Measurements from ENCODE around the gene IPO13. TPM values are rescaled to one million over a fixed set of nuclear protein-coding genes. Genes with fewer than 3 reads are reported as not detected.

The IPO13 gene
- total RNA-seq, 2 experiments from 2014 or later: 6.3 to 7.4 TPM

DNA sequence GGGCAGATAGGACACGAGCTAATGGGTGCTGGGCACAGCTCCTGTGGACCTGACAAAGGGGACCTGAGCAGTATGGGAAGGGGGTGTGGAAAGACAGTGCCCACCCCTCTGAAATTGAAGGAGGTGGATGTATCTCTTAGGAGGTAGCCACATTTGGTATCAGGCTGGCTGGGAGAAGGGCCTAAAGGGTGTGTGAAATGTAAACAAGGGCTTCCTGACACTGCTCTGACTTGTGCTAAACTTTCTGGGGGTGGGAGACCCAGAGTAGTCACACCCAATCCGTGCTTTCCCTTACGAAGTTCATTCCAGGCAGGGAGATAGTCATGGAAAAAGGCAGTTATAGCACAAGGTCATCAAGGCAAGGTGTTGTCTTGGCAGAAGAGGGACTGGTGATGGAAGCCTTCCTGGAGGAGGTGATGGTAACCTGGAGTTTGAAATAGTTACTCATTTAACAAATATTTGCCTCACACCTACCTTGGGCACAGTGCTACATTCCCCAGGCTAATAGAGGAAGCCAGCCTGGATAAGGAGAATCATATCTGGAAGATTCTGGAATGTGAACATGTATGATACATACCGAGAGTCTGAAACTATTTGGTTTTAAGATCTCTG is 39.3 kb downstream of the IPO13 start:
- Histone ChIP-seq H3K4me1 (ENCODE audit: insufficient read depth, low read length) (peaks cover 4% of the 10 kb centered on the region), H3K27ac (ENCODE audit: low read depth in 1 of 2, low read length in 2 of 2) (no peak overlapping the region), H3K9me3 (ENCODE audit: control insufficient read depth in 1 of 2, insufficient read depth in 1 of 2, low read length in 2 of 2) (no peaks in the 10 kb centered on the region), H3K27me3 (ENCODE audit: control insufficient read depth in 1 of 2, insufficient read depth in 2 of 2, low read length in 2 of 2) (no peaks in the 10 kb centered on the region), H3K36me3 (ENCODE audit: insufficient read depth, low read length) (no peaks in the 10 kb centered on the region), H3K4me3 (ENCODE audit: low read length) (no peak overlapping the region)
- DNase-seq: no peak
- Mint-ChIP-seq H3K27ac (no peak overlapping the region), H3K36me3 (ENCODE audit: low read depth) (no peaks in the 10 kb centered on the region), H3K4me1 (ENCODE audit: low read depth) (no peaks in the 10 kb centered on the region), H3K9me3 (no peaks in the 10 kb centered on the region), H3K4me3 (no peak overlapping the region), H3K27me3 (no peaks in the 10 kb centered on the region)
- CTCF ChIA-PET: no interaction called here
- ATAC-seq (ENCODE audit: poor library complexity): no peak
- POLR2A ChIA-PET: no interaction called here
- TF ChIP-seq, protein P1, sequence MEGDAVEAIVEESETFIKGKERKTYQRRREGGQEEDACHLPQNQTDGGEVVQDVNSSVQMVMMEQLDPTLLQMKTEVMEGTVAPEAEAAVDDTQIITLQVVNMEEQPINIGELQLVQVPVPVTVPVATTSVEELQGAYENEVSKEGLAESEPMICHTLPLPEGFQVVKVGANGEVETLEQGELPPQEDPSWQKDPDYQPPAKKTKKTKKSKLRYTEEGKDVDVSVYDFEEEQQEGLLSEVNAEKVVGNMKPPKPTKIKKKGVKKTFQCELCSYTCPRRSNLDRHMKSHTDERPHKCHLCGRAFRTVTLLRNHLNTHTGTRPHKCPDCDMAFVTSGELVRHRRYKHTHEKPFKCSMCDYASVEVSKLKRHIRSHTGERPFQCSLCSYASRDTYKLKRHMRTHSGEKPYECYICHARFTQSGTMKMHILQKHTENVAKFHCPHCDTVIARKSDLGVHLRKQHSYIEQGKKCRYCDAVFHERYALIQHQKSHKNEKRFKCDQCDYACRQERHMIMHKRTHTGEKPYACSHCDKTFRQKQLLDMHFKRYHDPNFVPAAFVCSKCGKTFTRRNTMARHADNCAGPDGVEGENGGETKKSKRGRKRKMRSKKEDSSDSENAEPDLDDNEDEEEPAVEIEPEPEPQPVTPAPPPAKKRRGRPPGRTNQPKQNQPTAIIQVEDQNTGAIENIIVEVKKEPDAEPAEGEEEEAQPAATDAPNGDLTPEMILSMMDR (IDR thresholded peaks at IDR 0.05): no peak
- intact Hi-C loops (cut with DNase I, micrococcal nuclease): no loop called here

- intact Hi-C loops (cut with DNase I, micrococcal nuclease): no loop called here
- H3K4me3 ChIP-seq (ENCODE audit: low read length): no peak overlapping the region
- TF ChIP-seq, protein P1 (IDR thresholded peaks at IDR 0.05): no peak
- DNase-seq: no peak
- H3K4me1 Mint-ChIP-seq (ENCODE audit: low read depth): peaks cover 5% of the 10 kb centered on the region
- H3K9me3 ChIP-seq (ENCODE audit: control insufficient read depth in 1 of 2, insufficient read depth in 1 of 2, low read length in 2 of 2): no peaks in the 10 kb centered on the region
- peaks cover 8% of the 10 kb centered on the region for H3K4me1 ChIP-seq (ENCODE audit: insufficient read depth, low read length)
- no peaks in the 10 kb centered on the region for H3K36me3 ChIP-seq (ENCODE audit: insufficient read depth, low read length)
- H3K27me3 ChIP-seq (ENCODE audit: control insufficient read depth in 1 of 2, insufficient read depth in 2 of 2, low read length in 2 of 2): no peaks in the 10 kb centered on the region
- ATAC-seq (ENCODE audit: poor library complexity): no peak
- CTCF ChIA-PET: no interaction called here
- POLR2A ChIA-PET: interaction anchor here (1.2 kb wide), 1 partner anchor 11 kb away, joined by 5 read pairs; the partner anchor contains the start of gene ATP6V0B
- no peaks in the 10 kb centered on the region for H3K9me3 Mint-ChIP-seq
- no peaks in the 10 kb centered on the region for H3K27me3 Mint-ChIP-seq
- H3K27ac Mint-ChIP-seq: no peak overlapping the region
- H3K4me3 Mint-ChIP-seq: peak overlapping the region; percentile 7
- no peak overlapping the region for H3K27ac ChIP-seq (ENCODE audit: low read depth in 1 of 2, low read length in 2 of 2)
- H3K36me3 Mint-ChIP-seq (ENCODE audit: low read depth): no peaks in the 10 kb centered on the region
Observed at GRCh38 chr1:43986712-43987111, 40.0 kb downstream of the IPO13 start.

DNA sequence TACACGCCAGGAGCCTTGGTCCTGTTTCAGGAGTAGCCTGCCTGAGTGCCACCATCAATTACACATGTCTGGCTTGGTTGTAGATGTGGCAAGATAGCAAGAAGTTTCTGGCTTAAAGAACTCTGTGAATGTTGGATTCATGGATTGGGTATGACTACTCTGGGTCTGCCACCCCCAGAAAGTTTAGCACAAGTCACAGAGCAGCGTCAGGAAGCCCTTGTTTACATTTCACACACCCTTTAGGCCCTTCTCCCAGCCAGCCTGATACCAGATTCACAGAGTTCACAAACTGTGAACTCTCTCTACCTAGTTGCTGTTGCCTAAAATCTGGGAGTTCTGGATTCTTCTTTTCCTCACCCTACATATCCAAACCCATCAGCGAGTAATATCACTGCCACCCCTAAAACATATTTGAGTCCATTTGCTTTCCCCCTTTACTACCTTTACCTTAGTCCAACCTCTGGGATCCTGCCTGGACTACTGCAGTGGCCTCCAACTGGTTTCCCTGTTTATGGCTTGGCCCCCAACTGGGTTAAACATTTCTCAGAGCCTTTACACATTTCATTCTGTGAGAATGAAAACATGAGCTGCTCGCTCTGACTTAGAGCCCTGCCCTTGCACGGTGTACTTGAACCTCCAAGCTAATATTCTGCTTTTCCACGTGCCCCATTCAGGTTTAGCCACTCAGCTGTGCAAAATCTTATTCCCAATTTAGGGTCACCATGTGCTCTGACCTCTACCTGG is 40.6 kb downstream of the IPO13 start:
- ChIA-PET CTCF (no interaction called here), POLR2A (interaction anchor here (1.2 kb wide), 1 partner anchor 12 kb away, joined by 5 read pairs; the partner anchor contains the start of gene ATP6V0B)
- no peak overlapping the region for H3K4me3 ChIP-seq (ENCODE audit: low read length)
- ATAC-seq (ENCODE audit: poor library complexity) (no peak), DNase-seq (no peak)
- Mint-ChIP-seq H3K36me3 (ENCODE audit: low read depth) (no peaks in the 10 kb centered on the region), H3K9me3 (no peaks in the 10 kb centered on the region), H3K4me1 (ENCODE audit: low read depth) (peaks cover 10% of the 10 kb centered on the region), H3K27me3 (no peaks in the 10 kb centered on the region), H3K27ac (no peak overlapping the region), H3K4me3 (no peak overlapping the region)
- H3K36me3 ChIP-seq (ENCODE audit: insufficient read depth, low read length): no peaks in the 10 kb centered on the region
- H3K4me1 ChIP-seq (ENCODE audit: insufficient read depth, low read length): peaks cover 14% of the 10 kb centered on the region
- H3K9me3 ChIP-seq (ENCODE audit: control insufficient read depth in 1 of 2, insufficient read depth in 1 of 2, low read length in 2 of 2): no peaks in the 10 kb centered on the region
- TF ChIP-seq, protein P1 (IDR thresholded peaks at IDR 0.05): no peak
- intact Hi-C loops (cut with DNase I, micrococcal nuclease): no loop called here
- no peaks in the 10 kb centered on the region for H3K27me3 ChIP-seq (ENCODE audit: control insufficient read depth in 1 of 2, insufficient read depth in 2 of 2, low read length in 2 of 2)
- H3K27ac ChIP-seq (ENCODE audit: low read depth in 1 of 2, low read length in 2 of 2): no peak overlapping the region

All from CD4-positive, alpha-beta T cell (primary cell).